SK-N-SH (cell line): ENCODE results near the gene FEZF1. TPM values are rescaled to one million over a fixed set of nuclear protein-coding genes. Genes with fewer than 3 reads are reported as not detected.

ENCODE experiments used
- CTCF ChIA-PET: fragments of 300-600, 350-600 bp; formaldehyde crosslinking; extraction: SDS; loops from one replicate; lab custom pipeline; 2021; lab: Yijun Ruan, JAX
- POLR2A ChIA-PET: fragments of 350-600 bp; sonication (Branson Sonifier 250); formaldehyde crosslinking; extraction: SDS; loops from one replicate; lab custom pipeline; 2020; ENCODE audit warnings: antibody characterized with exemption, inconsistent platforms; lab: Yijun Ruan, JAX
- DNase-seq: peaks from one replicate; pipeline ENCODE4 v3.0.0; 2012
- H2AFZ ChIP-seq: fragments of 200-600 bp; sonication (generic); 2 replicates; pipeline ENCODE4 v1.8.1; 2016; ENCODE audit warnings: antibody characterized with exemption, mild to moderate bottlenecking, low read depth
- H3F3A ChIP-seq: fragments of 200-600 bp; sonication (generic); replicated peaks from 2 replicates; pipeline ENCODE3; 2016; ENCODE audit warnings: antibody characterized with exemption, mild to moderate bottlenecking; ENCODE audit not compliant: insufficient read depth
- H3K27ac ChIP-seq, 2 experiments: fragments of 200-500 bp in 1 of 2; fragments of 200-600 bp in 1 of 2; sonication (Bioruptor generic) in 1 of 2; sonication (generic), shearing (Covaris generic) in 1 of 2; 2 replicates each; pipeline versions ENCODE4 v1.5.1 to v1.6.1; 2014 to 2016; ENCODE audit warnings: low read depth in 2 of 2, inconsistent platforms in 1 of 2, low read length in 1 of 2, mild to moderate bottlenecking in 1 of 2, mixed read lengths in 1 of 2
- H3K27me3 ChIP-seq: fragments of 200-600 bp; sonication (generic), shearing (Covaris generic); 2 replicates; pipeline ENCODE4 v1.6.1; 2016; ENCODE audit warnings: mixed run types; ENCODE audit not compliant: insufficient read depth
- H3K36me3 ChIP-seq, 2 experiments: fragments of 200-500 bp in 1 of 2; fragments of 200-600 bp in 1 of 2; sonication (Bioruptor generic) in 1 of 2; sonication (generic) in 1 of 2; replicated peaks in 1 of 2; 2 replicates each; pipeline versions ENCODE3 to v1.5.1; 2014 to 2016; ENCODE audit warnings: low read length in 1 of 2, mild to moderate bottlenecking in 1 of 2; ENCODE audit not compliant: insufficient read depth in 2 of 2, control insufficient read depth in 1 of 2
- H3K4me1 ChIP-seq, 2 experiments: fragments of 200-500 bp in 1 of 2; fragments of 200-600 bp in 1 of 2; sonication (Bioruptor generic) in 1 of 2; sonication (generic), shearing (Covaris generic) in 1 of 2; 2 replicates each; pipeline versions ENCODE4 v1.5.1 to v1.6.1; 2014 to 2016; ENCODE audit warnings: low read depth in 1 of 2, low read length in 1 of 2, mixed run types in 1 of 2; ENCODE audit not compliant: insufficient read depth in 2 of 2, control insufficient read depth in 1 of 2
- H3K4me2 ChIP-seq: fragments of 200-600 bp; sonication (generic), shearing (Covaris generic); 2 replicates; pipeline ENCODE4 v1.6.1; 2017; ENCODE audit warnings: mixed run types
- H3K4me3 ChIP-seq, 2 experiments: fragments of 200-500 bp in 1 of 2; fragments of 200-600 bp in 1 of 2; sonication (Bioruptor generic) in 1 of 2; sonication (generic), shearing (Covaris generic) in 1 of 2; 2 replicates each; pipeline versions ENCODE4 v1.5.1 to v1.8.1; 2014 to 2016; ENCODE audit warnings: low read depth in 2 of 2, inconsistent platforms in 1 of 2, low read length in 1 of 2, mild to moderate bottlenecking in 1 of 2, mixed read lengths in 1 of 2, moderate library complexity in 1 of 2
- H3K79me2 ChIP-seq: fragments of 200-600 bp; sonication (generic); 2 replicates; pipeline ENCODE4 v1.8.1; 2017; ENCODE audit warnings: mild to moderate bottlenecking; ENCODE audit not compliant: insufficient read depth
- H3K9ac ChIP-seq: fragments of 200-600 bp; sonication (generic); 2 replicates; pipeline ENCODE4 v1.6.1; 2017; ENCODE audit warnings: mixed run types
- H3K9me2 ChIP-seq: fragments of 200-600 bp; sonication (generic); 2 replicates; pipeline ENCODE4 v1.6.1; 2017; ENCODE audit warnings: mixed run types
- H3K9me3 ChIP-seq: fragments of 200-600 bp; sonication (generic); 2 replicates; pipeline ENCODE4 v1.6.1; 2017; ENCODE audit warnings: mixed run types, mild to moderate bottlenecking, moderate library complexity
- H4K20me1 ChIP-seq: fragments of 200-600 bp; sonication (generic); 2 replicates; pipeline ENCODE4 v1.6.1; 2017; ENCODE audit warnings: mild to moderate bottlenecking, mixed run types; ENCODE audit not compliant: insufficient read depth
- EZH2phosphoT487 ChIP-seq: fragments of 200-600 bp; sonication (generic); IDR thresholded peaks from 2 replicates; pipeline ENCODE4 v1.6.1; 2017; ENCODE audit warnings: low read depth, mixed run types, mild to moderate bottlenecking, antibody characterized with exemption, moderate library complexity, borderline replicate concordance
- IRF3 ChIP-seq: fragments of 150-350 bp; IDR thresholded peaks from 2 replicates; pipeline ENCODE4 v1.6.1; 2016; ENCODE audit warnings: mild to moderate bottlenecking, low read depth, low read length
- NFIC ChIP-seq: IDR thresholded peaks from 2 replicates; pipeline ENCODE4 v1.4.0; 2012; ENCODE audit warnings: borderline replicate concordance
- RAD21 ChIP-seq: IDR thresholded peaks from 2 replicates; pipeline ENCODE4 v1.6.1; 2012; ENCODE audit warnings: mild to moderate bottlenecking, low read length
- TCF12 ChIP-seq: IDR thresholded peaks from 2 replicates; pipeline ENCODE4 v1.4.0; 2012
- TEAD4 ChIP-seq: IDR thresholded peaks from 2 replicates; pipeline ENCODE4 v1.4.0; 2012; ENCODE audit warnings: mild to moderate bottlenecking, borderline replicate concordance; ENCODE audit not compliant: insufficient read depth
- USF1 ChIP-seq: IDR thresholded peaks from 2 replicates; pipeline ENCODE4 v1.4.0; 2012; ENCODE audit warnings: low read depth, borderline replicate concordance
- YY1 ChIP-seq: IDR thresholded peaks from 2 replicates; pipeline ENCODE4 v1.4.0; 2012; ENCODE audit warnings: low read depth, mild to moderate bottlenecking
- WGBS: methylation state at CpG from one replicate; pipeline ENCODE4 v1.1.6; 2017; ENCODE audit warnings: low lambda C conversion rate; 5-methylcytosine and 5-hydroxymethylcytosine counted together
- polyA plus RNA-seq, 3 experiments: library from polyadenylated mRNA; depleted of rRNA; stranded (reverse); fragments of >200 nt; gene quantifications; 2 replicates each; pipeline ENCODE4 v1.2.3, GENCODE V29; 2012

Gene FEZF1
- polyA plus RNA-seq, 1 of the 3 experiments (the other 2 are of a cell fraction), result not detected

- Histone ChIP-seq H3K36me3 (no peaks in the 10 kb centered on the region), H2AFZ (no peak overlapping the region), H3K4me2 (no peak overlapping the region), H4K20me1 (no peaks in the 10 kb centered on the region), H3K9me3 (no peaks in the 10 kb centered on the region), H3K27me3 (peaks cover 96% of the 10 kb centered on the region), H3K9ac (no peak overlapping the region), H3K4me1 (no peaks in the 10 kb centered on the region), H3K9me2 (no peaks in the 10 kb centered on the region), H3K27ac (no peak overlapping the region), H3F3A (no peaks in the 10 kb centered on the region), H3K4me3 (no peak overlapping the region), H3K79me2 (no peaks in the 10 kb centered on the region)
- ChIA-PET CTCF (no interaction called here), POLR2A (no interaction called here)
- under 1% methylated on average over 24 of the region's 24 CpGs for WGBS
- DNase-seq, result no peak
- TF ChIP-seq YY1 (no peak), IRF3 (no peak)
These were observed 459 bp upstream of the FEZF1 start for GRCh38 chr7:122304996-122305421.

- Histone ChIP-seq H3F3A (no peaks in the 10 kb centered on the region), H3K36me3 (no peaks in the 10 kb centered on the region)
- TF ChIP-seq TCF12, result no peak
- TF ChIP-seq NFIC, result no peak
- no peak for TF ChIP-seq TEAD4
- no peak for TF ChIP-seq RAD21
- peak; percentile 75; the same call in 1 of the 2 replicates for TF ChIP-seq EZH2phosphoT487
- TF ChIP-seq USF1, result no peak
- TF ChIP-seq, all 33 proteins: peak for 1
- no peak overlapping the region for H3K9ac ChIP-seq
- peak; percentile 39 for DNase-seq
- CTCF ChIA-PET, result no interaction called here
- 1% methylated on average over 39 of the region's 48 CpGs for WGBS
- POLR2A ChIA-PET, result no interaction called here
- H2AFZ ChIP-seq, result no peak overlapping the region
- no peak overlapping the region for H3K4me2 ChIP-seq
- H3K27ac ChIP-seq, result no peak overlapping the region
- no peaks in the 10 kb centered on the region for H3K4me1 ChIP-seq
- H4K20me1 ChIP-seq, result no peaks in the 10 kb centered on the region
- H3K4me3 ChIP-seq, result no peak overlapping the region
- H3K27me3 ChIP-seq, result peaks cover 96% of the 10 kb centered on the region
- no peaks in the 10 kb centered on the region for H3K79me2 ChIP-seq
- H3K9me3 ChIP-seq, result no peaks in the 10 kb centered on the region
- H3K9me2 ChIP-seq, result no peaks in the 10 kb centered on the region
These were observed 825 bp downstream of the FEZF1 start for GRCh38 chr7:122303531-122304318.
